HG02938 (cell line): ENCODE results near the gene MAZ.
"Not testable (repeated sequence)": the region's sequence is repeated elsewhere in the genome, so short reads cannot be mapped to it uniquely, and the experiment has no call there.

Experiments
- ATAC-seq: cut with Tn5 transposase; IDR thresholded peaks from one replicate; pipeline ENCODE4 v1.9.1; 2021; ENCODE audit warnings: mild to moderate bottlenecking, moderate library complexity; ENCODE audit not compliant: unreplicated experiment

The MAZ gene

DNA sequence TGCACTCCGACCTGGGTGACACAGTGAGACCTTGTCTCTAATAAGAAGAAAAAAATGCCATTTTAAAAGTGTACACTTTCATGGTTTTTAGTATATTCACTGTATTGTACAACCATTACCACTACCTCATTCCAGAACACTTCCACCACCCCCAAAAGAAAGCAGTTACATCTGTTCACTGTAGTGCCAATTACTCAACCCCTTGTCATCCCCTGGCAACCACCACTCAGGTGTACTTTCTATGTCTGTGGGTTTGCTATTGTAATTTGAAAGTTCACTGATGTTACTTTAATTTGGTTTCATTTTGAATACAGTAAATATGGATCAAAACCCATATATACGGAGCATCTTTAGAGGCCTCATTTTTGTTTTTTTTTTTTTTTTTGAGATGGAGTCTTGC is 22.2 kb upstream of the MAZ start:
- no peak for ATAC-seq

DNA sequence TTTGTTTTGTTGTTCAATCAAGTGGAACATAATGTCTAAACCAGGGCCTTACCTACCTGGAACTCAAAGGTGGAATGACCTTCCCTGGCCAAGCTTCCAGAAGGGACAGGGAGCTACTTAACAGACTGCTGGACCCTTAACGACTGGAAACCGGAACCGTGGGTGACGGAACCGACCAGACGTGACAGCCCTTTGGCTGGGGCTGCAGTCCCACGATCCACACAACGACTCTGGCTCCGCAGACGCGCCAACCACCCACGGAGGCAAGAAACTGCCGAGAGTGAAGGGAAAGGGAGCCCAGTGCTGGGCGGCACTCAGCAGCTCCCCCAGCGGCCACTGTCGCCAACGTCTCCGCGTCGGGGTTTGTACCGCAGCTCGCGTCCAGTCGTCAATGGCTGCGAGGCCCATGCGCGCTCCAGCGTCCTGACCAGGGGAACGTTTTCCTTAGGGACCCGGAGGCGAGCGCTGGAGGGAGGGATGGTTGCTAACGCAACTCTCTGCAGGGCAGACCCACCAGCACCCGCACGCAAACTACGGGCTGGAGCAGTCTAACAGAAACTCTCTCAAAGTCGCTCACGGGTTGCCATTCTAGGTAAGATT is 21.3 kb upstream of the MAZ start:
- ATAC-seq, result no peak

DNA sequence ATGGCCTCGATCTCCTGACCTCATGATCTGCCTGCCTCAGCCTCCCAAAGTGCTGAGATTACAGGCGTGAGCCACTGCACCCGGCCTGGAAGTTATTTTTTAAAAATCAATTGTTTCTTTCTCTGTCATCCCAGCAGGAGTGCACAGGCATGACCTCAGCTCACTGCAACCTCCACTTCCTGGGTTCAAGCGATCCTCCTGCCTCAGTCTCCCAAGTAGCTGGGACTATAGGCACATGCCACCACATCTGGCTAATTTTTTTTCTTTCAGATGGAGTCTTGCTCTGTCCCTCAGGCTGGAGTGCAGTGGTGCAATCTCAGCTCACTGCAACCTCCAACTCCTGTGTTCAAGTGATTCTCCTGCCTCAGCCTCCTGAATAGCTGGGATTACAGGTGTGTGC is 19.2 kb upstream of the MAZ start:
- not testable (repeated sequence) for ATAC-seq

DNA sequence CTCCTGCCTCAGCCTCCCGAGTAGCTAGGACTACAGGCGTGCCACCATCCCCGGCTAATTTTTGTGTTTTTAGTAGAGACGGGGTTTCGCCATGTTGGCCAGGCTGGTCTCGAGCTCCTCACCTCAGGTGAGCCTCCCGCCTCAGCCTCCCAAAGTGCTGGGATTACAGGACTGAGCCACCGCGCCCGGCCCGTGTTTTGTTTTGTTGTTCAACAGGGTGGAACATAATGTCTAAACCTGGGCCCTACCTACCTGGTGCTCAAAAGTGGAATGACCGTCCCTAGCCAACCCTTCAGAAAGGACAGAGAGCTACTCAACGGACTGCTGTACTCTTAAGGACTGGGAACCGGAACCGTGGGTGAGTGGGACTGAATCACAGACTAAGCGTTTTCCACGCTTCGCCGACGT is 16.6 kb upstream of the MAZ start:
- no peak for ATAC-seq

DNA sequence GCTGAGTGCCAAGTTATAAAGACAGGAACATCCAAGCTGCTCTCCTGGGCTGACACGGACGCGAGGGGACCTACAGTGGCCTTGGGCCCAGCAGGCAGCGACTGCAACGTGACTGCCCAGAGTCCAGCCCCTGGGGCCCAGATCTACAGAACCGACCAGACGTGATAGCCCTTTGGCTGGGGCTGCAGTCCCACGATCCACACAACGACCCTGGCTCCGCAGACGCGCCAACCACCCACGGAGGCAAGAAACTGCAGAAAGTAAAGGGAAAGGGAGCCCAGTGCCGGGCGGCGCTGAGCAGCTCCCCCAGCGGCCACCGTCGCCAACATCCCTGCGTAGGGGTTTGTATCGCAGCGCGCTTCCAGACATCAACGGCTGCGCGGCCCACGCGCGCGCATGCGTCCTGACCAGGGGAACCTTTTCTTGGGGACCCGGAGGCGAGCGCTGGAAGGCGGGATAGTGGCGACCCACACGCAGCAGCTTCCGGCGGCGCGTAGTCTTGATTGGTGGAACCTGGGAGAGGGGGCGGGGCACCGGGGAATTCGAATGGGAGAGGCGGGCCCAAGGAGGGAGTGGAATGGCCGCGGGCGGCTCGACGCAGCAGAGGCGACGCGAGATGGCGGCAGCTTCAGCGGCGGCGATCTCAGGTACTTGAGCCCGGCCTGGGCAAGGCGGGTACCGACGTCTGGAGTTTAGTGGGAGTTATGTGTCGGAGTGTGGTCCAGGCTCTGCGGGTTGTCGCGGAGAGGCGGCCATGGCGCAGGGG is 16.0 kb upstream of the MAZ start, which contains the start of gene KIF22:
Gene KIF22 (plus strand): TSS at position 569 of the 766 bp plus-strand sequence. CDS start 9 bp downstream, at position 578.
- ATAC-seq, result peak; percentile 88

DNA sequence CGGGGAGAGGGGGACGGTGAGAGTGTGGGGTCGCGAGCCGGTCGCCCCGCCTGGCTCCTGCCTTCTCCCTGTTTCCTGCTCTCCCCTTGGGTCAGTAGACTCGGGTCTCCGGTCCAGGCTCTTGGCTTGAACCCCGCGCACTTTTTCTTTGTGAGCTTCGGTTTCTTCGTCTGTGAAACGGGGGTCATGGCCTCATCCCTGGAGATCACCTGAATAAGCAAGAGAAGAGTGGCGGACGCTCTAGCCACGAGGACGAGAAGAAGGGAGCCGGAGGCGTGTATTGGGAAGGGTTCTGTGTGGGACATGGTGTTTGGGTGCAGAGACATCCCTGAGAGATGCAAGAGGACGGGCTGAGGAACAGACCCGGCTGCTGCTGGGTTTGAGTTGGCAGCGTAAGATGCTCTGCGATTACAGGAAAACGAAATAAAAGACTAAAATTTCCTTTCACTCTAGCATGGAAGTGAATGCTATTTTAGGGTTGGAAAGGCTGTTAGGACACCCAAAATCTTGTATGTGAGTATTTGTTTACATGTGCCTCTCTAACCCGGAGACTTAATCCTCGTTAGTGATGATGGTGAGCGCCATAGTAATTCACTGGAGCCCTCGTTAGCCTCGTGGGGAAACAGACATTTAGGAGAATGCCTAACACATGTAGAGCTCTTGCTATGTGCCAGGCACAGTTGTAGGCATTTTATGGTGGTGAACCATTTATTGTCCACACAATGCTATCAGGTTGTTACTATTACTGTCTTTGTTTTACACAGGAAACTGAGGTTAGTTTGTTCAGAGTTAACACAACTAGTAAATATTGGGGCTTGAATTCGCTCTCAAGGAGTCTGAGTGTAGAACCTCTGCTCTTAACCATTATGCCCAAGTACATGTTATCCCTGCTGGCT is 15.1 kb upstream of the MAZ start:
- ATAC-seq, result no peak

DNA sequence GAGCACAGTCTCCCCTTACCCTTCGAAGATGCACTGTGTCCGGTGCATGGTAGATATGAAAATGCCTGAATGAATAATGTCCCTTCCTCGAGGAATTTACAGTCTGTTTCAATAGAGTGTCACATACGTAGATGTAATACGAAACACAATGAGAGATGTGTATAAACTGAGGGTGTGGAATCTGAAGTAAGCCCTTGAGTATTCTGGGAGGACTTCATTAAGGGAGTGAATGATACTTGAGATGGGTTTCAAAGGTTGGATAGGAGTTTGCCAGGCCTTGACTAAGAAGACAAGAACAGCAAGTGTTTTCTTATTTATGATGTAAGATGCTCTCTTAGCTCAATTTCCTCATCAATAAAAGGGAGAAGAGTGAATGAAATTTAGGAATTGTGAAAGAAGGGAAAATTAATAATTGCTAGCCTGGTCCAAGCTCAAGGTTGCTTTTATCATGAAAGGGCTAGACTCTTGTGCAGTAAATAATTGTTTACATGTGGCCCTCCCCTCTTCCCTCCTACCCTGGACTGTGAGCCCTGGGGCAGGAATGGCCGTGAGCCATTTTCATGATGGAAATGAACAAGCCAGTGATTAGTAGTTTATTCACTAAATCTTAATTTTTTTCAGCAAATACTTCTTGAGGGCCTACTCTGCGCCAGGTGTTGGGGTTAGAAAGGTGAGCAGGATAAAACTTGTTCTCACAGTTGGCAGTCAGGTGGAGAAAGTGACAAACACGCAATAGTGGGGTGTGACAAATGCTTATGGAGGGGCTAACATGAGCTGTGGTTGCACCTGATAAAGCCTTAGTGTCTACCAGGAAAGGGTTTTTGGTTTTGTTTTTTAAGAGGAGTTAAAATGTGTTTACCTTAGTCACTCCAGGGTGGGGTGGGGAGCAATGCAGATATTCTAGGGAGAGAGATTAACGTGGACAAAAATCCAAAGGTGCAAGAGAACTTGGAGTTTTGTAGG is 14.2 kb upstream of the MAZ start:
- ATAC-seq, result no peak

DNA sequence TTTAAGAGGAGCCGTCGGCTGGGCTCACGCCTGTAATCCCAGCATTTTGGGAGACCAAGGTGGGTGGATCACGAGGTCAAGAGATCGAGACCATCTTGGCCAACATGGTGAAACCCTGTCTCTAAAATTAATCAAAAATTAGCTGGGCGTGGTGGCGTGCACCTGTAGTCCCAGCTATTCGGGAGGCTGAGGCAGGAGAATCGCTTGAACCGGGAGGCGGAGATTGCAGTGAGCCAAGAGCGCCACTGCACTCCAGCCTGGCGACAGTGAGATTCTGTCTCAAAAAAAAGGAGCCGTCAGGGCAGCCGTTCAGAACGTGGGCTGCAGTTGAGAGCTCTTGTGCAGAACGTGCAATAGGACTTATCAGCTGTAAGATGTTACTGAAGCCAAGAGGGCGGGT is 13.2 kb upstream of the MAZ start:
- not testable (repeated sequence) for ATAC-seq

DNA sequence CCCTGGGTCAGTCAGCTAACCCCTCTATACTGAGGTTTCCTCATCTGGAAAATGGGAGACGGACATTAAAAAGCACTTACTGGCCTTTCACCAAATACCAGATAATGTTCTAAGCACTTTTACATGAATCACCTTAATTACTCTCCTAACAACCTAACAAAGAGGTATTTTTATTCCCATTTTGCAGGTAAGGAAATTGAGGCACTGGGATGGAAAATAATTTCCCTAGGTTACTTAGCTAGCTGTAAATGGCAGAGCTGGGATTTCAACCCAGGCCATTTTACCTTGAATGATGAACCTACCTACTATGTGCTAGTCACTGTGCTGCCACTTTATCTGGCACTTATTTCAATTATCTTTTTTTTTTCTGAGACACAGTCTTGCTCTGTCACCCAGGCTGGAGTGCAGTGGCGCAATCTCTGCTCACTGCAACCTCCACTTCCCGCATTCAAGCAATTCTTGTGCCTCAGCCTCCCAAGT is 12.1 kb upstream of the MAZ start:
- ATAC-seq, result no peak

DNA sequence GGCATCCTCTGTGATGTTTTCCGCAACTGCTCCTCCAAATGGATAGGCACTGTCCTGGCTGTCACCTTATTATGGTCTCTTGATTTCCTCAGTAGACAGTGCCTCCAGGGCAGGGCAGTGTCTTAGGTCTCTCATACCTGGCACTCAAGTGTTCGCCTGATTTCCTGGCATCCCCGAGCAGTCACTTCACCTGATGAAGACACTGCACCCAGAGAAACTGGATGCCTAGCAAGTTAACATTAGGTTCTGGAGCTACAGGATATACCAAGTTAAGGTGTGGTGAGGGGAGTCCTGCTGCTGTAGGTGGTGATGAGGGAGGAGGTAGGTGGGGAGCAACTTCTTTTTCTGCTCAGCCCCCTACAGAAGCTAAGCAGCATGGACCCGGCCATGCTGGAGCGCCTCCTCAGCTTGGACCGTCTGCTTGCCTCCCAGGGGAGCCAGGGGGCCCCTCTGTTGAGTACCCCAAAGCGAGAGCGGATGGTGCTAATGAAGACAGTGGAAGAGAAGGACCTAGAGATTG is 3.9 kb upstream of the MAZ start:
- ATAC-seq, result no peak

DNA sequence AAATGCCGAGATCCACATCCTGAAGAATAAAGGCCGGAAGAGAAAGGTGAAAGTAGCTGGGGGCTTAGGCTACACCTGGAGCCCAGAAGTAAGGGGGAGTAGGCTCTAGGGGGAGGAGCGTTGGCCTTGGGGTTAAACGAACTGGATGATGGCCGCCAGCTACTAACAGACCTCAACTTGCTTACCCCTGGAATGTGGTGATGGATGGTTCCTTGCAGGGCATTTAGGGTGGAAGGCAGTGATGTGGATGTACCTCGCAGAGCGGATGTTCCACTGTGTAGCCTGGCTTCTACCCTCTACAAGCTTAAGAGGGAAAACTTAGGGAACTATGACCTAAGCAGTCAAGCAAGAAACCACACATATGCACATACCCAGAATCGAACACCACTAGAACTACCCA is 2.3 kb upstream of the MAZ start:
- no peak for ATAC-seq

DNA sequence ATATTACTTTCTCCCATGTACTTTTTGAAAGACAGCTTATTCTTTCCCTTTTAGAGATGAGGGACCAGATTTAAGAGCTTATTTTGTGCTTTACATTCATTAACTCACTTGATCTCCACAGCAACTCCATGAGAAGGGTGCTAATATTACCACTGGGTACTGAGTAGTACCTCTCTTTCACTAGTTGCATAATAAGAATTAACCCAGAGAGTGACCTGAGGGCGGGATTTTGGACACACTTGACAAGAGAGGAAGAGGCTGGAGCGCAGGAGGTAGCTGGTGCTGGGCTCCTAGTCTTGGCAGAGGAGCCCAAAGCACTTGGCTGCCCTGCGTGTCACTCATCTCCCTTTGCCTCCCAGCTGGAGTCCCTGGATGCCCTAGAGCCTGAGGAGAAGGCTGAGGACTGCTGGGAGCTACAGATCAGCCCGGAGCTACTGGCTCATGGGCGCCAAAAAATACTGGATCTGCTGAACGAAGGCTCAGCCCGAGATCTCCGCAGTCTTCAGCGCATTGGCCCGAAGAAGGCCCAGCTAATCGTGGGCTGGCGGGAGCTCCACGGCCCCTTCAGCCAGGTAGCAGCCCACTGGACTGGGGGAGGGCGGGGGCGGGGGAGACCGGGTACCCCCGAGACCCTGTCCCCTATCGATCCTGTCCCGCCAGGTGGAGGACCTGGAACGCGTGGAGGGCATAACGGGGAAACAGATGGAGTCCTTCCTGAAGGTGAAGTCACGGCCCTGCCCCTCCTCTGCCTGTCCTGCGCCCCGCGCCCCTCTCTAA is 1.7 kb upstream of the MAZ start:
- no peak for ATAC-seq

DNA sequence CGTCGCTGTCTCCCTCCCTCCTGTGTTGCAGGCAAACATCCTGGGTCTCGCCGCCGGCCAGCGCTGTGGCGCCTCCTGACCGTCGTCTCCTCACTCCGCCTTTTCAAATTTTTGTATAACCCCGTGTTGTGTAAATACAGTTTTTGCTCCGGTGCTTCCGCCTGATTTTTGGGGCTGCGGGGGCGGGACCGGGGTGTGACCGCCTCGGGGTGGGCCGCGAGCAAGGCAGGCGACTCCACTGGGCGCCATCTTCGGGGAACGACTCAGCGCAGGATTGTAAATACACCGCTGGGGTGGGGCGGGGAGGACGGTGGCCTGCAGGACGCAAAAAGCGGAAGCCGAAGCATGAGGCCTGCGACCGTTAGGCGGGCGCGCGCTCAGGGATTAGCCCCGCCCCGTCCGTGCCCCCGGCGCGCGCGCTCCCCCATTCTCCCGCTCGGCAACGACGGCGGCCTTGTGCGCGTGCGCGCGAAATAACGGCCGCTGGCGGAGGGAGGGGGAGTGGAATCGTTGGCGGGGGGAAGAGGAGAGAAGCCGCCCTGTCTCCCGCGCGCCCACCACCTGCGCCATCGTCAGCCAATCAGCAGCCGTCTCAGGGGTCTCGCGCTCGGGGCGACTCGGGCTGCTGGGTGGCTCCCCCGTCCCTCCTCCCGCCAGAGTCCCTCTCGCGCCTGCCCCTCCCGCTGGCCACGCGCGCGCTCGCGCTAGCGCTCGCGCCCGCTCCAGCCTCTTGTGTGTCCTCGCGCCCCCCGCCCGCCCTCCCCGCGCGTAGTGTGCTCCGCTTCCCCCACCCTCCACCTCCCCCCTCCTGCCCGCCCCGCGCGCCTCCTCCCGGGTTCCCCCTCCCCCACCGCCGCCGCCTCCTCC is 864 bp upstream of the MAZ start:
- ATAC-seq, result peak; percentile 60

DNA sequence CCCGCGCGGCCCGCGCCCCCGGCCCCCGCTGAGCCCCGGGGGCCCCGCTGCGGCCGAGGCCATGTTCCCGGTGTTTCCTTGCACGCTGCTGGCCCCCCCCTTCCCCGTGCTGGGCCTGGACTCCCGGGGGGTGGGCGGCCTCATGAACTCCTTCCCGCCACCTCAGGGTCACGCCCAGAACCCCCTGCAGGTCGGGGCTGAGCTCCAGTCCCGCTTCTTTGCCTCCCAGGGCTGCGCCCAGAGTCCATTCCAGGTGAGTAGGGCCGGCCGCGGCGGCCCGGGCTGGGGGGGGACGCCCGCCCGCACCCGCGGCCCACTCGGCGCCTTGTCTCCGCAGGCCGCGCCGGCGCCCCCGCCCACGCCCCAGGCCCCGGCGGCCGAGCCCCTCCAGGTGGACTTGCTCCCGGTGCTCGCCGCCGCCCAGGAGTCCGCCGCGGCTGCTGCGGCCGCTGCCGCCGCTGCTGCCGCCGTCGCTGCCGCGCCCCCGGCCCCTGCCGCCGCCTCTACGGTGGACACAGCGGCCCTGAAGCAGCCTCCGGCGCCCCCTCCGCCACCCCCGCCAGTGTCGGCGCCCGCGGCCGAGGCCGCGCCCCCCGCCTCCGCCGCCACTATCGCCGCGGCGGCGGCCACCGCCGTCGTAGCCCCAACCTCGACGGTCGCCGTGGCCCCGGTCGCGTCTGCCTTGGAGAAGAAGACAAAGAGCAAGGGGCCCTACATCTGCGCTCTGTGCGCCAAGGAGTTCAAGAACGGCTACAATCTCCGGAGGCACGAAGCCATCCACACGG is 504 bp downstream of the MAZ start:
- ATAC-seq, result no peak

DNA sequence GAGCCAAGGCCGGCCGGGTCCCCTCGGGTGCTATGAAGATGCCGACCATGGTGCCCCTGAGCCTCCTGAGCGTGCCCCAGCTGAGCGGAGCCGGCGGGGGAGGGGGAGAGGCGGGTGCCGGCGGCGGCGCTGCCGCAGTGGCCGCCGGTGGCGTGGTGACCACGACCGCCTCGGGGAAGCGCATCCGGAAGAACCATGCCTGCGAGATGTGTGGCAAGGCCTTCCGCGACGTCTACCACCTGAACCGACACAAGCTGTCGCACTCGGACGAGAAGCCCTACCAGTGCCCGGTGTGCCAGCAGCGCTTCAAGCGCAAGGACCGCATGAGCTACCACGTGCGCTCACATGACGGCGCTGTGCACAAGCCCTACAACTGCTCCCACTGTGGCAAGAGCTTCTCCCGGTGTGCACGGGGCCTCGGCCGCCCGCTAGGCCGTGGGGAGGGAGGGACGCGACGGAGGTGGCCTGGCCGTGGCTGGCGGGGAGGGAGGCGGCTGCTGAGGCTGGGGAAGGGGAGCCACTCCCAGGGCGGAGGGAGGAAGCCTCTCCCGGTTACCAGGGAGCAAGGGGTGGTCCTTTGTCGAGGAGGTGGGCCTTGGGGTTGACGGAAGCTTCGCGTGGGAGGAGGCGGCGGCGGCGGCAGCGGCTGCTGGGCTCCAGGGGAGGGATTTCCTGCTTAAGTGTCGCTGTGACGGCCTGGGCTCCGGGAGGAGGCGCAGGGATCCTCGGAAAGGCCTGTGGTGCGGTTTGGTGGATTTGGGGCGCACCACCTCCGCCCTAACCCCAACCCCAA is 1.3 kb downstream of the MAZ start:
- no peak for ATAC-seq

DNA sequence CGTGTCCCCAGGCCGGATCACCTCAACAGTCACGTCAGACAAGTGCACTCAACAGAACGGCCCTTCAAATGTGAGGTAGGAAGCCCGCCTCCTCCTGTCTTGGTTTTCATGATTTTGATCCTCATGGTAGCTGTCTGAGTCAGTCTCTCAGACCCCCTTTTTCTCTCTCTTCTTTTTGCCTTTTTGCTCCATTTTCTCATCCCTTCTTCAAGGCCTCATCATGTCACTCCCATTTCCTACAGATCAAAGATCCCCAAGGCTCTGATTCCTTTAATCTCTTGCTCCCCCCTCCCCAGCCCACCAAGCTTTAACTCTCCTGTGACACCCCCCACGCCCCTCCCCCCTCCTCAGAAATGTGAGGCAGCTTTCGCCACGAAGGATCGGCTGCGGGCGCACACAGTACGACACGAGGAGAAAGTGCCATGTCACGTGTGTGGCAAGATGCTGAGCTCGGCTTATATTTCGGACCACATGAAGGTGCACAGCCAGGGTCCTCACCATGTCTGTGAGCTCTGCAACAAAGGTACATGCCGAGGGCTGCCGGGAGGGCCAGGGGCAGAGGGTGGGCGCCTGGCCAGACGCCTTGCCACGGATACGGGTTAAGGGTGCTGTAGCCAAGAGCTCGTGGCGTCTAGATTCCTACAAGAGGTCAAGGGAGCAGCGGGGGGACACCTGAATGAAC is 2.0 kb downstream of the MAZ start:
- no peak for ATAC-seq
